GM12864 (cell line): ENCODE data around the gene SS18L1.

Experiments used
- DNase-seq: peaks from one replicate; pipeline ENCODE4 v3.0.0-alpha.2; 2011; ENCODE audit warnings: low read depth
- H3K4me3 ChIP-seq: 2 replicates; pipeline ENCODE4 v1.5.1; 2011; ENCODE audit warnings: mild to moderate bottlenecking, low read depth, low read length, control low read depth
- CTCF ChIP-seq: IDR thresholded peaks from 2 replicates; pipeline ENCODE4 v1.5.1; 2011; ENCODE audit warnings: low read depth, mild to moderate bottlenecking, moderate library complexity, low read length, control low read depth, inconsistent platforms; ENCODE audit errors: missing control alignments

SS18L1 gene

GRCh38 chr20:62167474-62167873 is 23.9 kb downstream of the SS18L1 start:
- DNase-seq, result no peak
- H3K4me3 ChIP-seq, result no peak overlapping the region
- no peak for TF ChIP-seq CTCF

- H3K4me3 ChIP-seq, result no peak overlapping the region
- no peak for TF ChIP-seq CTCF
- DNase-seq, result no peak
Observed at GRCh38 chr20:62168061-62168460, 24.5 kb downstream of the SS18L1 start.

GRCh38 chr20:62168890-62169435 is 25.4 kb downstream of the SS18L1 start:
- DNase-seq, result no peak
- TF ChIP-seq CTCF, result no peak
- no peak overlapping the region for H3K4me3 ChIP-seq

GRCh38 chr20:62170536-62170935 is 27.0 kb downstream of the SS18L1 start:
- H3K4me3 ChIP-seq, result no peak overlapping the region
- no peak for TF ChIP-seq CTCF
- no peak for DNase-seq

- H3K4me3 ChIP-seq, result no peak overlapping the region
- no peak for TF ChIP-seq CTCF
- no peak for DNase-seq
Observed at GRCh38 chr20:62171245-62171644, 27.7 kb downstream of the SS18L1 start.

- DNase-seq, result no peak
- no peak overlapping the region for H3K4me3 ChIP-seq
- no peak for TF ChIP-seq CTCF
Observed at GRCh38 chr20:62172666-62173065, 29.1 kb downstream of the SS18L1 start.

GRCh38 chr20:62174021-62174804 is 30.6 kb downstream of the SS18L1 start:
- no peak for DNase-seq
- no peak overlapping the region for H3K4me3 ChIP-seq
- TF ChIP-seq CTCF, result no peak
